Endothelial cell of umbilical vein (primary cell): Measurements from ENCODE around the gene PTPN20. TPM values are rescaled to one million over a fixed set of nuclear protein-coding genes. Genes with fewer than 3 reads are reported as not detected.
A peak's percentile ranks its signal among the peaks of the same experiment; 100 is the strongest.

Experiments used
- BruUV-seq: library from RNA; stranded (reverse); fragments of 400-500 nt; replicated peaks from 2 replicates; lab custom pipeline; 2021; lab: Mats Ljungman, UMichigan
- CTCF ChIA-PET: fragments of 300-600, 350-600 bp; sonication (Branson Sonifier 250); formaldehyde crosslinking; loops from one replicate; lab custom pipeline; 2021; ENCODE audit warnings: antibody characterized with exemption, inconsistent platforms; lab: Charles Lee
- POLR2A ChIA-PET: fragments of 300-600, 350-600 bp; sonication (Branson Sonifier 250); formaldehyde crosslinking; loops from one replicate; lab custom pipeline; 2021; ENCODE audit warnings: antibody characterized with exemption, inconsistent platforms; lab: Charles Lee
- DNase-seq: peaks from one replicate; pipeline ENCODE4 v3.0.0-alpha.2; 2011; ENCODE audit warnings: low read depth, low spot score
- FAIRE-seq: peaks from 2 replicates; lab custom pipeline; 2011; peaks lifted over from hg19 to GRCh38; lab: Jason Lieb, UNC
- H2AFZ ChIP-seq: 2 replicates; pipeline ENCODE4 v1.6.0; 2012; ENCODE audit warnings: low read depth, low read length, control low read depth, inconsistent platforms
- H3K27ac ChIP-seq: 2 replicates; pipeline ENCODE4 v1.5.1; 2011; ENCODE audit warnings: low read depth, mild to moderate bottlenecking, control low read depth, low read length, moderate library complexity; ENCODE audit not compliant: insufficient read depth
- H3K27me3 ChIP-seq, 2 experiments: 2 replicates each; pipeline versions ENCODE4 v1.6.0 to v1.6.1; 2011; ENCODE audit warnings: low read length in 2 of 2, mixed read lengths in 1 of 2; ENCODE audit not compliant: control insufficient read depth in 2 of 2, insufficient read depth in 2 of 2
- H3K36me3 ChIP-seq, 2 experiments: 2 replicates in 1 of 2; 3 replicates in 1 of 2; pipeline ENCODE4 v1.5.1; 2011; ENCODE audit warnings: low read length in 2 of 2, mild to moderate bottlenecking in 1 of 2, moderate library complexity in 1 of 2; ENCODE audit not compliant: control insufficient read depth in 2 of 2, insufficient read depth in 2 of 2; ENCODE audit errors: extremely low read depth in 1 of 2
- H3K4me1 ChIP-seq: 3 replicates; pipeline ENCODE4 v1.5.1; 2011; ENCODE audit warnings: mild to moderate bottlenecking, low read length; ENCODE audit not compliant: control insufficient read depth, insufficient read depth; ENCODE audit errors: extremely low read depth
- H3K4me2 ChIP-seq: 2 replicates; pipeline ENCODE4 v1.6.1; 2011; ENCODE audit warnings: low read length, control low read depth, mixed read lengths; ENCODE audit not compliant: insufficient read depth
- H3K4me3 ChIP-seq, 3 experiments: fragments of 200-600 bp in 1 of 3; sonication (generic), shearing (Covaris generic) in 1 of 3; replicated peaks in 1 of 3; 2 replicates each; pipeline ENCODE4 v1.5.1; 2011 to 2016; ENCODE audit warnings: control low read depth in 3 of 3, low read length in 3 of 3, mild to moderate bottlenecking in 2 of 3, inconsistent platforms in 1 of 3, low read depth in 1 of 3, moderate library complexity in 1 of 3; ENCODE audit not compliant: insufficient read depth in 1 of 3
- H3K79me2 ChIP-seq: 2 replicates; pipeline ENCODE4 v1.6.0; 2012; ENCODE audit warnings: low read length, inconsistent platforms; ENCODE audit not compliant: control insufficient read depth, insufficient read depth
- H3K9ac ChIP-seq: replicated peaks from 2 replicates; pipeline ENCODE3; 2011; ENCODE audit warnings: low read length, control low read depth; ENCODE audit not compliant: insufficient read depth; ENCODE audit errors: extremely low read depth
- H3K9me1 ChIP-seq: replicated peaks from 3 replicates; pipeline ENCODE4 v1.6.0; 2011; ENCODE audit warnings: mild to moderate bottlenecking, low read length; ENCODE audit not compliant: control insufficient read depth, insufficient read depth; ENCODE audit errors: extremely low read depth
- H3K9me3 ChIP-seq: replicated peaks from 2 replicates; pipeline ENCODE4 v1.5.1; 2012; ENCODE audit warnings: low read length, inconsistent platforms; ENCODE audit not compliant: control insufficient read depth, insufficient read depth
- H4K20me1 ChIP-seq: replicated peaks from 2 replicates; pipeline ENCODE3; 2011; ENCODE audit warnings: mild to moderate bottlenecking, low read length; ENCODE audit not compliant: control insufficient read depth, insufficient read depth; ENCODE audit errors: extremely low read depth
- EZH2 ChIP-seq: IDR thresholded peaks from 2 replicates; pipeline ENCODE4 v1.6.1; 2012; ENCODE audit warnings: borderline replicate concordance, low read depth, mild to moderate bottlenecking, moderate library complexity, low read length, inconsistent platforms; ENCODE audit not compliant: severe bottlenecking
- FOS ChIP-seq: IDR thresholded peaks from 2 replicates; pipeline ENCODE4 v1.6.1; 2011; ENCODE audit warnings: mild to moderate bottlenecking, low read length, moderate library complexity, borderline replicate concordance; ENCODE audit not compliant: insufficient read depth
- GATA2 ChIP-seq: IDR thresholded peaks from 2 replicates; pipeline ENCODE4 v1.7.0; 2011; ENCODE audit warnings: low read depth, mild to moderate bottlenecking, moderate library complexity, mixed read lengths, low read length; ENCODE audit not compliant: insufficient read length, insufficient read depth
- JUN ChIP-seq: IDR thresholded peaks from 2 replicates; pipeline ENCODE4 v1.6.1; 2011; ENCODE audit warnings: borderline replicate concordance, low read depth; ENCODE audit not compliant: insufficient read length, insufficient read depth
- POLR2A ChIP-seq: IDR thresholded peaks from 2 replicates; pipeline ENCODE4 v1.6.1; 2012; ENCODE audit warnings: low read depth, mild to moderate bottlenecking, control low read depth, low read length
- dilution Hi-C: fragments of 300-500 bp; cut with MboI; formaldehyde crosslinking; loops from one replicate; pipeline ENCODE4 v1.15.0; 2019; ENCODE audit warnings: low sequenced_read_pairs; ENCODE audit not compliant: extremely low pct_ligation_motif_present
- intact Hi-C: fragments of 100-400 bp; cut with micrococcal nuclease; formaldehyde crosslinking; loops from one replicate; pipeline ENCODE4 v1.10.0; 2022
- polyA plus RNA-seq, 4 experiments: library from polyadenylated mRNA; depleted of rRNA in 3 of 4; stranded (reverse) in 3 of 4; unstranded in 1 of 4; fragments of >200 nt; gene quantifications; 2 replicates each; pipeline versions ENCODE4 v1.2.1 to v1.2.3, GENCODE V29; 2011 to 2012; ENCODE audit warnings: missing spikeins in 1 of 4
- total RNA-seq: library from RNA; stranded (reverse); gene quantifications from 2 replicates; pipeline ENCODE4 v1.2.3, GENCODE V29; 2021
- TF ChIP-seq, protein P1 (sequence below), 2 donors: IDR thresholded peaks; 1 replicate in 1 of 2; 2 replicates in 1 of 2; pipeline ENCODE4 v1.5.1; 2011; ENCODE audit warnings: low read length in 2 of 2, mild to moderate bottlenecking in 2 of 2, moderate library complexity in 2 of 2, control low read depth in 1 of 2, inconsistent platforms in 1 of 2, low read depth in 1 of 2; ENCODE audit not compliant: insufficient read depth in 1 of 2; ENCODE audit errors: extremely low read depth in 1 of 2
- TF ChIP-seq, protein P2 (sequence below): IDR thresholded peaks from 2 replicates; pipeline ENCODE4 v1.6.1; 2011; ENCODE audit not compliant: insufficient read depth, insufficient read length

The PTPN20 gene
- total and polyA plus RNA-seq, 2 donors (not counting 3 experiments of a cell fraction or from before 2014, with no cell fraction given), result 0.27 TPM; not detected in 1

DNA sequence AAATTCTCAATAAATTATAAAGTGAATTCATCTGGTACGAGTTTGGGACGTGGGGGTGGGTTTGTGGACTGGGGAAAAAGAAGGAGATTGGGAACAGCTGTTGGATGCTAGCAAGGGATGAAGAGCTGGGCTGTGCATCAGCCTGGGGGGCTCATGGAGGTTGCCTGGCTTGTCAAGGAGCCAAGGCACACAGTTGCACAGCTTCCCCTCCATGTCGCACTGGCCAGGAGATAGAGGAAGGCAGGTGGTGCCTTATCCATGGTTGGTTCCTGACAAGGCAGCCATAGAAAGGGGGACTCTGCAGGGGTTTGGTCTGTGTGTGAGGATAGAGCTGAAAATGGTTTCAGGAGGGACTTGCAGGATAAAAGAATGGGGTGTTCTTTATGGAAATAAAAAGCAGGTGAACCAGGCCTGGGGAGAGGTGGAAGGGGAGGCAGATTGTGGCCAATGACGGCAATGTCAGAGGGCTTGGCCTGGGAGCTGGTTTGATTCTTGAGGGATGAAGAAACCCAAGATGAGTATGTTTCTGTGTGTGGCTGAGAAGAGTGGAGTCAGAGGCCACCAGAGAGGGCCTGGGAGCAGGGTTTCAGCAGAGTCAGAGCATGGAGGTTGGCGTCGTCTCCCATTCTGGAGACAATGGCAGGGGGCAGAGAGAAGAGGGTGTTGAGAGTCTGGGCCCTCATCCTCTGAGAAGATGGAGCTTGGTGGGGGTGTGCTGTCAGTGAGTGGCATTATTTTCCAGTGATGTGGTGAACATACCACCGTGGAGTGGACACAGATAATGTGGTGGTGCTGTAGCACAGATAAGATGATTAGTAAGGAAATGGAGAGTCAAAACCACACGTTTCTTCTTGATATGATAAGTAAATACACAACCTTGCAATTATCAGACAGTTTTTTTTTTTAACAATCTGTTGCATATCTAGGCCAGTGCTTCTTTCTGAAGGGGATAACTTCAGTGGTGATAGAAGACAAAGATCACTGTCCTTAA lies 108.2 kb downstream of the PTPN20 start:
- no peak overlapping the region for H3K4me2 ChIP-seq
- no peak overlapping the region for H3K4me3 ChIP-seq
- no peak for DNase-seq
- H3K9me1 ChIP-seq, result no peaks in the 10 kb centered on the region
- no TSS peak for BruUV-seq
- no peak overlapping the region for H3K9ac ChIP-seq
- dilution Hi-C loops (no loop called here), intact Hi-C loops (no loop called here)
- no peaks in the 10 kb centered on the region for H3K4me1 ChIP-seq
- TF ChIP-seq, protein P1, sequence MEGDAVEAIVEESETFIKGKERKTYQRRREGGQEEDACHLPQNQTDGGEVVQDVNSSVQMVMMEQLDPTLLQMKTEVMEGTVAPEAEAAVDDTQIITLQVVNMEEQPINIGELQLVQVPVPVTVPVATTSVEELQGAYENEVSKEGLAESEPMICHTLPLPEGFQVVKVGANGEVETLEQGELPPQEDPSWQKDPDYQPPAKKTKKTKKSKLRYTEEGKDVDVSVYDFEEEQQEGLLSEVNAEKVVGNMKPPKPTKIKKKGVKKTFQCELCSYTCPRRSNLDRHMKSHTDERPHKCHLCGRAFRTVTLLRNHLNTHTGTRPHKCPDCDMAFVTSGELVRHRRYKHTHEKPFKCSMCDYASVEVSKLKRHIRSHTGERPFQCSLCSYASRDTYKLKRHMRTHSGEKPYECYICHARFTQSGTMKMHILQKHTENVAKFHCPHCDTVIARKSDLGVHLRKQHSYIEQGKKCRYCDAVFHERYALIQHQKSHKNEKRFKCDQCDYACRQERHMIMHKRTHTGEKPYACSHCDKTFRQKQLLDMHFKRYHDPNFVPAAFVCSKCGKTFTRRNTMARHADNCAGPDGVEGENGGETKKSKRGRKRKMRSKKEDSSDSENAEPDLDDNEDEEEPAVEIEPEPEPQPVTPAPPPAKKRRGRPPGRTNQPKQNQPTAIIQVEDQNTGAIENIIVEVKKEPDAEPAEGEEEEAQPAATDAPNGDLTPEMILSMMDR (IDR thresholded peaks at IDR 0.05; ENCODE audit: extremely low read depth in 1 of 2, insufficient read depth in 1 of 2, low read depth in 1 of 2, low read length in 2 of 2), result no peak
- no peaks in the 10 kb centered on the region for H3K9me3 ChIP-seq
- ChIA-PET POLR2A (no interaction called here), CTCF (no interaction called here)
- H2AFZ ChIP-seq, result no peak overlapping the region
- no peak for FAIRE-seq
- H3K79me2 ChIP-seq, result no peaks in the 10 kb centered on the region
- no peaks in the 10 kb centered on the region for H3K36me3 ChIP-seq
- H4K20me1 ChIP-seq, result no peaks in the 10 kb centered on the region
- peaks cover 0 to 2% of the 10 kb centered on the region in 2 experiments for H3K27me3 ChIP-seq
- H3K27ac ChIP-seq, result no peak overlapping the region

DNA sequence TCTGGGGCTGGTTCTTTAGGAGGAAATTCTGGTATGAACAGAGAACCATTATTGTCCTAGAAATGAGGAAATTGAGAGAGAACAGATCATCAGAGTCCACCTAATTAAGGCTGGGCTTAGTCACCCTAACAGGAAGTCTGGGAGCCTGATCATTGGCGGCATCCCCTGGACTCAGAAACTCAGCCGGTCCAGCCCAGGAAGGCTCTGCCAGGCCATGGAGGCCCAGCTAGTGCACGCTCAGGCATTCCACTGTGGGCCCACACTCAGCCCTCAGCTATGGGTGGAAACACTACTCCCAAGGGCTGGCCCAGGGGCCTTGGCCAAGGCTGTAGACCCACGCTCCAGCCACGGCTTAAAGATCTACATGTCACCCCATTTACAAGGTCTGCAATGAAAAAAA lies 109.2 kb downstream of the PTPN20 start:
- DNase-seq, result peak; percentile 3
- ChIA-PET CTCF (no interaction called here), POLR2A (no interaction called here)
- intact Hi-C loops (no loop called here), dilution Hi-C loops (no loop called here)
- Histone ChIP-seq H2AFZ (peak overlapping the region; percentile 7), H3K9me3 (no peaks in the 10 kb centered on the region), H3K27ac (no peak overlapping the region), H3K27me3 (peaks cover 0 to 2% of the 10 kb centered on the region in 2 experiments), H3K4me3 (no peak overlapping the region), H3K4me2 (no peak overlapping the region), H3K4me1 (no peaks in the 10 kb centered on the region), H3K79me2 (no peaks in the 10 kb centered on the region), H4K20me1 (no peaks in the 10 kb centered on the region), H3K9ac (no peak overlapping the region), H3K9me1 (no peaks in the 10 kb centered on the region), H3K36me3 (no peaks in the 10 kb centered on the region)
- TF ChIP-seq GATA2 (no peak), FOS (peak; percentile 53), POLR2A (no peak), JUN (no peak), EZH2 (no peak)
- TF ChIP-seq, protein P1 (IDR thresholded peaks at IDR 0.05; ENCODE audit: extremely low read depth in 1 of 2, insufficient read depth in 1 of 2, low read depth in 1 of 2, low read length in 2 of 2), result no peak
- TF ChIP-seq, protein P2, sequence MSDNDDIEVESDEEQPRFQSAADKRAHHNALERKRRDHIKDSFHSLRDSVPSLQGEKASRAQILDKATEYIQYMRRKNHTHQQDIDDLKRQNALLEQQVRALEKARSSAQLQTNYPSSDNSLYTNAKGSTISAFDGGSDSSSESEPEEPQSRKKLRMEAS, result no peak
- BruUV-seq, result no TSS peak
- FAIRE-seq, result peak; percentile 72
